ENCODE results near the gene WTIP.

Gene WTIP

DNA sequence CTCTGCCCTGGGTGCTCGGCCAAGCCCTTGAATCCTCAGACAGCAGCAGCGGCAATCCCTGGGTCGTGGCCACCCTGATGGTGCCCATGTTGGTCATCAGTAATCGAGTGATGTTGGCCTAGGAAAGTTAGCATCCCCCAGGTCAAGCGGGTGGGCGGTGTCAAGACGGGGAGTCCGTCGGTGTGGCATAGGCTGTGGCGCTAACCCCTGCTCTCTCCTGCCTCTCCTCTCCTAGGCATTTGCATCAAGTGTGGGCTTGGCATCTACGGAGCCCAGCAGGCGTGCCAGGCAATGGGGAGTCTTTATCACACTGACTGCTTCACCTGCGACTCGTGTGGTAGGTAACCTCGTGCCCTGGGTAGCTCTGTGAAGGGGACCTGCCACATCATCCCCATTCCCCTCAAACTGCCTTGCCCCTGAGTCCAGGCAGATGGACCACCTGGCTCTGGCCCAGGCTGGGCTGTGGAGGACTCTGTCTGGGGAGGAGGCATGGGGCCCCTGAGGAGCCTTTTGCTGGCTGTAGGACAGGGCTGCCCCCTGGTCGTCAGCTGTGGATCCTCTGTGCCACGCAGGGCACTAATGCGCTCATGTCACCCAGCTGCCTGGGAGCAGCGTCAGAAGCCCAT lies 8.7 kb downstream of the WTIP start:
- TF ChIP-seq, protein P1, sequence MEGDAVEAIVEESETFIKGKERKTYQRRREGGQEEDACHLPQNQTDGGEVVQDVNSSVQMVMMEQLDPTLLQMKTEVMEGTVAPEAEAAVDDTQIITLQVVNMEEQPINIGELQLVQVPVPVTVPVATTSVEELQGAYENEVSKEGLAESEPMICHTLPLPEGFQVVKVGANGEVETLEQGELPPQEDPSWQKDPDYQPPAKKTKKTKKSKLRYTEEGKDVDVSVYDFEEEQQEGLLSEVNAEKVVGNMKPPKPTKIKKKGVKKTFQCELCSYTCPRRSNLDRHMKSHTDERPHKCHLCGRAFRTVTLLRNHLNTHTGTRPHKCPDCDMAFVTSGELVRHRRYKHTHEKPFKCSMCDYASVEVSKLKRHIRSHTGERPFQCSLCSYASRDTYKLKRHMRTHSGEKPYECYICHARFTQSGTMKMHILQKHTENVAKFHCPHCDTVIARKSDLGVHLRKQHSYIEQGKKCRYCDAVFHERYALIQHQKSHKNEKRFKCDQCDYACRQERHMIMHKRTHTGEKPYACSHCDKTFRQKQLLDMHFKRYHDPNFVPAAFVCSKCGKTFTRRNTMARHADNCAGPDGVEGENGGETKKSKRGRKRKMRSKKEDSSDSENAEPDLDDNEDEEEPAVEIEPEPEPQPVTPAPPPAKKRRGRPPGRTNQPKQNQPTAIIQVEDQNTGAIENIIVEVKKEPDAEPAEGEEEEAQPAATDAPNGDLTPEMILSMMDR (IDR thresholded peaks at IDR 0.05; ENCODE audit: insufficient read depth, low read length, poor library complexity, severe bottlenecking) = no peak
- no peaks in the 10 kb centered on the region for H3K36me3 ChIP-seq (ENCODE audit: control insufficient read depth, insufficient read depth, low read length)
- H3K4me3 ChIP-seq (replicated peaks; ENCODE audit: low read depth, low read length) = no peak overlapping the region

DNA sequence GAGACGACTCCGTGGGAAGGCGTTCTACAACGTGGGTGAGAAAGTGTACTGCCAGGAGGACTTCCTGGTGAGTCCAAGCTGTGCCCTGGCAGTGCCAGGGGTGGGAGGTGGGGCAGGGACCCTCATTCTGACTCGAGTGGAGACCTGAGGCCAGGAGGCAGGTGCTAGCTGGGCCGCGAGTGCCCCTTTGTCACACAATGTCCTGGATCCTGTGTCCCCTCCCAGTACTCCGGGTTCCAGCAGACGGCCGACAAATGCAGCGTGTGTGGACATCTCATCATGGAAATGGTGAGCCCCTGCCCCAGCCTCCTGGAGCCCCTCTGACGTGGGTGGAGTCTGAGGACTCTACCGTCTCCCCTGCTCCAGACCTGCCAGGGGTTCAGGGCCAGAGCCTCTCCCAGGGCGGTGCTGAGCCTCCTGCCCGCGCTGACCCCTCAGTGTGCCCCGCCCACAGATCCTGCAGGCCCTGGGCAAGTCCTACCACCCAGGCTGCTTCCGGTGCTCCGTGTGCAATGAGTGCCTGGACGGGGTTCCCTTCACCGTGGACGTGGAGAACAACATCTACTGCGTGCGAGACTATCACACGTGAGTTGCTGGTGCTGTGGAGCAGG lies 11.6 kb downstream of the WTIP start:
- Histone ChIP-seq H3K36me3 (ENCODE audit: control insufficient read depth, insufficient read depth, low read length) (no peaks in the 10 kb centered on the region), H3K4me3 (replicated peaks; ENCODE audit: low read depth, low read length) (no peak overlapping the region), H3K27me3 (replicated peaks; ENCODE audit: control insufficient read depth, insufficient read depth, low read length) (no peaks in the 10 kb centered on the region)
- TF ChIP-seq, protein P1 (IDR thresholded peaks at IDR 0.05; ENCODE audit: insufficient read depth, low read length, poor library complexity, severe bottlenecking) = no peak
- DNase-seq (ENCODE audit: extremely low read depth, insufficient read length) = no peak

More for the DNA sequence above, 8.7 kb downstream of the WTIP start:
- H3K27me3 ChIP-seq (replicated peaks; ENCODE audit: control insufficient read depth, insufficient read depth, low read length) = no peaks in the 10 kb centered on the region
- no peak for DNase-seq (ENCODE audit: extremely low read depth, insufficient read length)

DNA sequence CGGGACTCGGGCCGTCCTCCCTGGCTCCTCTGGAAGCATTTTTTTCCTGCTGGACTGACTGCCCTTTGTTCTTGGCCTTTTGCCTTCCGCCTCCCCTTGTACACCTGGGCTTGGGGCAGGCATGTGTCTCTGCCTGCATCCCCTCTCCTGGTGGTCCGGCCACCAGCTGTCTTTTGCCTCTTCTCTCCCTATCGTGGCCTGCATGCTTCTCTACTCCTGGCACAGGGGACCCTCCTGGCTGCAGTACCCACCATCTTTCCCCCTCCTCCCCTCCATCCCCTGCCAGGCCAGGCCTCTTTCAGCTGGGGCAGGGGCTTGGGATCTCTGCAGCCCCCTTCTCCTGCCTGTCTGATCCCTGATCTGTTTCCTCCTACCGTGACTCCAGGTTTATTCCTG lies 12.1 kb downstream of the WTIP start:
- DNase-seq (ENCODE audit: extremely low read depth, insufficient read length) = no peak
- Histone ChIP-seq H3K36me3 (ENCODE audit: control insufficient read depth, insufficient read depth, low read length) (no peaks in the 10 kb centered on the region), H3K27me3 (replicated peaks; ENCODE audit: control insufficient read depth, insufficient read depth, low read length) (no peaks in the 10 kb centered on the region), H3K4me3 (replicated peaks; ENCODE audit: low read depth, low read length) (no peak overlapping the region)
- TF ChIP-seq, protein P1 (IDR thresholded peaks at IDR 0.05; ENCODE audit: insufficient read depth, low read length, poor library complexity, severe bottlenecking) = no peak

DNA sequence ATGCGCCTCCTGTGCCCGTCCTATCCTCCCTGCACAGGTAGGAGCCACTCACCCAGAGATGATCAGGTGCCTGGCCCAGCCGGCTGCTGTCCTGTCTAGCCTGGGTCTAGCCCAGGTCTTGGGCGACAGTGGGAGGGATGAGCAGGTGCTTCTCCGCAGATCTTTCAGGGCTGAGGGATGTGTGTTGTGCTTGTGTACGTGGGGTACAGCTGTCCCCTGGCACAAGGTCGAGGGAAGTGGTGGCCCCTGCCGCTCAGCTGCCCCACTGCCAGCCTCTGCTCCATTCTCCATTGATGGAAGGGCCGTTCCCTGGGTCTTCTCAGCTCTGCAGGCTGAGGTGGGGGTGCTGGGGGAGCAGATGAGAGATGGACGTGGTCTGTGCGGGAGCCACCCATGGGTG lies 13.0 kb downstream of the WTIP start:
- no peak for DNase-seq (ENCODE audit: extremely low read depth, insufficient read length)
- Histone ChIP-seq H3K27me3 (replicated peaks; ENCODE audit: control insufficient read depth, insufficient read depth, low read length) (no peaks in the 10 kb centered on the region), H3K36me3 (ENCODE audit: control insufficient read depth, insufficient read depth, low read length) (no peaks in the 10 kb centered on the region), H3K4me3 (replicated peaks; ENCODE audit: low read depth, low read length) (no peak overlapping the region)
- TF ChIP-seq, protein P1 (IDR thresholded peaks at IDR 0.05; ENCODE audit: insufficient read depth, low read length, poor library complexity, severe bottlenecking) = no peak

DNA sequence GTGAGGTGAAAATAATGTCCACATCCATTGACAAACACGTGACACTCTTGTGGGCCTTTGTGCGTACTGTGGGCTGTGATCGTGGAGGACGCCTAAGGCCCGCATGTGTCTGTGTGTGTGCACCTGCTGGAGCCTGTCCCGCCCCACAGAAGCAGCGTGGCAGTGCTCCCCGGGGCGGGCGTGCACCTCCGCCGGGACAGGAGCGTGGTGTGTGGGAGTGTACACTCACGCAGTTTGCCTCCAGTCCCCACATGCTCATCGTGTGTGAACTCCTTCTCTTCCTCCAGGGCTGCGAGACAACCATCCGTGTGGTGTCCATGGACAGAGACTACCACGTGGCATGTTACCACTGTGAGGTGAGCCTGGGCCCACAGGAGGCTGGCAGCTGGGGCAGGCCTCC lies 13.9 kb downstream of the WTIP start:
- TF ChIP-seq, protein P1 (IDR thresholded peaks at IDR 0.05; ENCODE audit: insufficient read depth, low read length, poor library complexity, severe bottlenecking) = no peak
- Histone ChIP-seq H3K27me3 (replicated peaks; ENCODE audit: control insufficient read depth, insufficient read depth, low read length) (no peaks in the 10 kb centered on the region), H3K4me3 (replicated peaks; ENCODE audit: low read depth, low read length) (no peak overlapping the region), H3K36me3 (ENCODE audit: control insufficient read depth, insufficient read depth, low read length) (no peaks in the 10 kb centered on the region)
- no peak for DNase-seq (ENCODE audit: extremely low read depth, insufficient read length)
